NB4 (cell line): Measurements from ENCODE around the gene SPACA7.

Source experiments
- DNase-seq: peaks from one replicate; pipeline ENCODE4 v3.0.0; 2010; ENCODE audit warnings: low read depth
- H3K4me3 ChIP-seq: one replicate; pipeline ENCODE4 v1.5.1; 2011; ENCODE audit warnings: mild to moderate bottlenecking, low read depth, low read length, moderate library complexity
- MYC ChIP-seq: IDR thresholded peaks from 2 replicates; pipeline ENCODE4 v1.6.1; 2011; ENCODE audit warnings: low read depth, low read length
- POLR2A ChIP-seq: IDR thresholded peaks from 2 replicates; pipeline ENCODE4 v1.6.1; 2011; ENCODE audit warnings: mild to moderate bottlenecking; ENCODE audit not compliant: insufficient read length; ENCODE audit errors: extremely low read depth
- TF ChIP-seq, protein P1 (sequence below): IDR thresholded peaks from one replicate; pipeline ENCODE4 v1.5.1; 2012; ENCODE audit warnings: low read depth, low read length
- TF ChIP-seq, protein P2 (sequence below): IDR thresholded peaks from 2 replicates; pipeline ENCODE4 v1.6.1; 2011; ENCODE audit warnings: low read depth, low read length

The SPACA7 gene

GRCh38 chr13:112481458-112481857, 105.3 kb downstream of the SPACA7 start:
- DNase-seq: no peak
- H3K4me3 ChIP-seq: no peak overlapping the region
- no peak for TF ChIP-seq POLR2A
- no peak for TF ChIP-seq MYC
- TF ChIP-seq, protein P1, sequence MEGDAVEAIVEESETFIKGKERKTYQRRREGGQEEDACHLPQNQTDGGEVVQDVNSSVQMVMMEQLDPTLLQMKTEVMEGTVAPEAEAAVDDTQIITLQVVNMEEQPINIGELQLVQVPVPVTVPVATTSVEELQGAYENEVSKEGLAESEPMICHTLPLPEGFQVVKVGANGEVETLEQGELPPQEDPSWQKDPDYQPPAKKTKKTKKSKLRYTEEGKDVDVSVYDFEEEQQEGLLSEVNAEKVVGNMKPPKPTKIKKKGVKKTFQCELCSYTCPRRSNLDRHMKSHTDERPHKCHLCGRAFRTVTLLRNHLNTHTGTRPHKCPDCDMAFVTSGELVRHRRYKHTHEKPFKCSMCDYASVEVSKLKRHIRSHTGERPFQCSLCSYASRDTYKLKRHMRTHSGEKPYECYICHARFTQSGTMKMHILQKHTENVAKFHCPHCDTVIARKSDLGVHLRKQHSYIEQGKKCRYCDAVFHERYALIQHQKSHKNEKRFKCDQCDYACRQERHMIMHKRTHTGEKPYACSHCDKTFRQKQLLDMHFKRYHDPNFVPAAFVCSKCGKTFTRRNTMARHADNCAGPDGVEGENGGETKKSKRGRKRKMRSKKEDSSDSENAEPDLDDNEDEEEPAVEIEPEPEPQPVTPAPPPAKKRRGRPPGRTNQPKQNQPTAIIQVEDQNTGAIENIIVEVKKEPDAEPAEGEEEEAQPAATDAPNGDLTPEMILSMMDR: no peak
- TF ChIP-seq, protein P2, sequence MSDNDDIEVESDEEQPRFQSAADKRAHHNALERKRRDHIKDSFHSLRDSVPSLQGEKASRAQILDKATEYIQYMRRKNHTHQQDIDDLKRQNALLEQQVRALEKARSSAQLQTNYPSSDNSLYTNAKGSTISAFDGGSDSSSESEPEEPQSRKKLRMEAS: no peak

- DNase-seq: no peak
- TF ChIP-seq, protein P1: no peak
- TF ChIP-seq MYC: no peak
- TF ChIP-seq, protein P2: no peak
- no peak for TF ChIP-seq POLR2A
Observed at GRCh38 chr13:112483299-112483698, 107.1 kb downstream of the SPACA7 start.

More at GRCh38 chr13:112483299-112483698, 107.1 kb downstream of the SPACA7 start:
- H3K4me3 ChIP-seq: no peak overlapping the region
